NK-92 (cell line): Measurements from ENCODE around the gene CTBP2.

Experiments used
- DNase-seq: peaks from one replicate; lab custom pipeline; 2025; ENCODE audit not compliant: unreplicated experiment; lab: John Stamatoyannopoulos, UW

Gene CTBP2

DNA sequence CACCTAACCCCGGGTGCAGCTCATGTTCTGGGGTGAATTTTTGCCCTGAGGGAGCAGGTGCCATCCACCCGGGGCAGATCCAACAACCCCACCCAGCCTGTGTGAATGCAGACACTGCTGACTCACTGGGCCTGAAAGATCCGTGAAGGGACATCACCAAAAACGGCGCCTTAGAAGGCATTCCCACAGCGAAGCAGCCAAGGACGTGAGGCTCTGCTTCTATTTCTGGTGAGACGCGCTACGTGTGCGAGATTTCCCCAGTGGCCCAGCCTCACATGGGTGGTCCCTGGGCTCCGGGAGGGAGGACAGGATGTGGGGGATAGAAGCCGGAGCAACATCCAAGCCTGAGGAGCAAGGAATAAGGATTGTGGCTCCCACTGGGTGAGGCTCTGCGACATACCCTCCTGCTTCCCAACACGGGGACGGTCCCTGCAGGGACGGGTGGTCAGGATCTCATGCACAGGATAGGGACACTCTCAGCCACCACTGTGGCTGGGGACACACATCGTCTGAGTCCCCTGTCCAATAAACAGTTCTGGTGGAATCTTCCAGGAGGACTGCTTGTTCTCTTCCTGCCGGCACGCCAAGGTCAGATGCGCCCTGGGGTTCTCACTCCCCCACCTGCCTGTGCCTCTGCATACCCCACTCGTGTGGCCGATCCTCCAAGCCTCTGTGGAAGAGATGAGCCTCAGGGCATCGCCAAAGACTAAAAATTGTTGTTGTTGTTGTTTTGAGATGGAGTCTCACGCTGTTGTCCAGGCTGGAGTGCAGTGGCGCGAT is 148.2 kb downstream of the CTBP2 start:
- DNase-seq = no peak

DNA sequence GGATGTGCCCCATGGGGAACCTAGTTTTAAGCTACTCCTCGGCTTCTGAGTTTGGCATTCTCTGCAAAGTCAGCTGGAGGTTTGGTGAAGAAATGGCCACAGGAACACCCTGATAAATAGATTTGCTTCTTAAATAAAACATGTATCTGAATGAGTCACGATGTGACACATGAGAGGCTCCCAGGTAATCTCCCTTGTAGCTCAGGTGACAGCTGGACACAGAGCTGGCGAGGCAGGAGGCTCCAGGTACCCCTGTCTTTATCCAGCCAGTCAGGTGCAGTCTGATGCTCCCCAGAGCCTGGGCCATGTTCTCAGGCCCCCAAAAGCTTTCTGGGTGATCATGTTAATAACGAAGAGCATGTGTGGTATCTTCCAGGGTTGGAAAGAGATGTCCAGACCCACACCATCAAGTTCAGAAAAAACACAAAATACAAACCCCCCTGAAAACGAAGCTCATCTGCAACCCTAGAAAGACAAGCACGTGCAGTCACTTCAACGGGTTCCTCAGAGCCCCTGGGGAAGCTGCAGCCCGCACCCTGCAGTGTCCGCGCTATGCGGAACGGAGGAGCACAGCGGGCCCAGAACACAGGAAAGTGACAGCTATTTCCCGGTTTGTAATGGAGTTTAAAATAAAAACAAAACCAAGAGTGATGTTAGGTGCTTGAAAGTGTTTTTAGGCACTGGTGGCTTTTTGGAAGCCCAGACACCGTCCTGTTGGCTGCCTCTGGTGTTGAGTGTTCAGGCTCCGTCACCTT is 149.0 kb downstream of the CTBP2 start:
- DNase-seq = no peak

DNA sequence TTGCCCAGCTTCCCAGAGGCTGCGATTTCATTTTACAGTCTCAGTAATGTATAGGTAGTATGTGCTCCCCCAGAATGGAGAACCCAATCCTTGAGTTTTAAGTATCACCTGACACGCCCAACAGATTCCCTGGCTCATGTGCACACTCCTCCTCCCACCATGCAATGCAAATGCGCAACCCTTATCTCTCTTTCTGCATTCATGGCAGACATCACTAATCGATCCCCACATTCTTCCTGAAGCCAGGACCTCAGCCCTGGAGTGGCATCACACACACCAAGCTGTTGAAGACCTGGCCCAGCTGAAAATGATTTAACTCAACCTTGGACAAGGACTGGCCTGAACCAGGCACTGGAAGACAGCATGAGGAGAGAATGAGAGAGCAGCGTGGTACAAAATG is 150.0 kb downstream of the CTBP2 start:
- DNase-seq = no peak

DNA sequence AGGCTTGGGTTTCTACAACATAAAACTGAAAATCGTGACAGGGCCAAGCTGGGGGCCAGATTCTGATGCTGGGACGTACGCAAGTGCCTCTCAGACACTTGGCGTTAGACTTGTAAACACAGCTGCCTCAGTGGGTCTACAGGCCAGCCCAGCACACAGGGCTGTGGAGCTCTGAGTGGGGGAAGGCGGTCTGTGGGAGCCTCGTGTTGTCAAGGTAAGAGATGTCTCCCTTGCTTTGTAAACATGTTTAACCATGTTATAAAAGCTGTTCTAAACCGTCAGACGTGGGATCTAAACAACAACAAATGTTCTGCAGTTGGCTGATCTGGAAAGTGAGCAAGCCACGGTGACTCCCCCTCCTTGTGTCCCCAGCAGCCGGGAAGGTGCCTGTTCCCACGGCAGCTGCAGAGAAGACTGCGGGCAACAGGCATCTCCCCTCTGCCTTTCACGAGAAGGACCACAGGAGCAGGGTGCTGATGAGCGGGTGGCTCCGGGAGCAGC is 150.7 kb downstream of the CTBP2 start:
- no peak for DNase-seq

DNA sequence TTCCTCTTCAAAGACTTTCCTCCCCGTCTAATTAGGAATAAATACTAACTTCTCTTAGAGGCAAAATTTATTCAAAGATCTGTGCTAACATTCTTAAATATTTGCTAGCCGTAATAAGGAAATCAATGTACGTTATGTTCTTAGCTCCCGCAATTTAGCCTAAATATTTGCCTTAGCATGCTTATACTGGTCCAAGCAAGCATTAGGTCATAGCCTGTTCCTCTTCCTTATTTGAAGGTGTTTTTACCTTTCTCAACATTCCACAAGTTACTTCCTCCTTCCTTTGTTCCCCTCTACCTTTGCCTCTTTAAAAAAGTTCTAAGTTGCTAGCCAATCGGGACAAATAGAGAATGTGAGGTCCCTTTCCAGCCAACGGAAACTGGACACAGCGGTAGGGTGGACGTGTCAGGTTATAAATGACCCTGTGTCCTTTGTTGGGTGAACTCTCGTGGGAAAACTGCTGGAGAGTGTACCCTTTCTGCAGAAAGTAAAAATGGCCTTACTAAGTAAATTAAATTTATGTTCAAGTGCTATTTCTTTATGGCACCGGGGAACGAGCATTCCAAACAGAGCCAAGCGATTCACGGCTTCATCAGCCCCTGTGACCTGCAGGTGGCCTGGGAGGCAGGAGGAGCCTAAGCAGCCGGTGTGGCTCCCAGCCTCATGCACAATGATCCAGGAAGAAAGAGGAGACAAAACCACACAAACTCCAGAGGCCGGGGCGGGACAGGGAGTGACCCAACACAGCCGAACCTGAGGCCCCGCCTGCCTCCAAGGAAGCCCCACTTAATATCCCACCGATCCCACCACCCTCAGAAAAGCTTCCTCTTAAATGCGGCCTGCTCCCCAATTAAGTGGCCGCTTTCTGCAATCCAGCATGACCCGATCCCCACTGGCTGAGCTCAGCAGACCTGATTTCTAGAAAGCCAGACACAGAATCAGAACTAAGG is 151.4 kb downstream of the CTBP2 start:
- no peak for DNase-seq

DNA sequence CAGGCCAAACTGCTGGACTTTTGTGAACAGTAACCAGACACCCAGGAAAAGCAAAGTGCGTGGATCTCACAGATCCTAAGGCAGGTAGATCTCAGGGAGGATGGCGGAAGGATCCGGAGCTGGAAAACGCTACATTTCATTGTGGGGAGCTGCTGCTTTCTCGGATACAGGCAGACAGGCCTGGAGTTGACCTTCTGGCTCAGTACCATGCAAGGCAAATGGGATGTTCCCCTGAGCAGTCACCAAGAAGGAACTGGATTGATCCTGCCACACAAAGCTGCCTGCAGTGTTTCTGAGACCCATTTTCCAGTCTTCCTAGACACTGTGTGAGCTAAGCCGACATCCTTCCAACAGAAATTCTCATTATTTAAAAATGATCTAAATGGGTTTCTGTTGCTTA is 152.9 kb downstream of the CTBP2 start:
- no peak for DNase-seq

DNA sequence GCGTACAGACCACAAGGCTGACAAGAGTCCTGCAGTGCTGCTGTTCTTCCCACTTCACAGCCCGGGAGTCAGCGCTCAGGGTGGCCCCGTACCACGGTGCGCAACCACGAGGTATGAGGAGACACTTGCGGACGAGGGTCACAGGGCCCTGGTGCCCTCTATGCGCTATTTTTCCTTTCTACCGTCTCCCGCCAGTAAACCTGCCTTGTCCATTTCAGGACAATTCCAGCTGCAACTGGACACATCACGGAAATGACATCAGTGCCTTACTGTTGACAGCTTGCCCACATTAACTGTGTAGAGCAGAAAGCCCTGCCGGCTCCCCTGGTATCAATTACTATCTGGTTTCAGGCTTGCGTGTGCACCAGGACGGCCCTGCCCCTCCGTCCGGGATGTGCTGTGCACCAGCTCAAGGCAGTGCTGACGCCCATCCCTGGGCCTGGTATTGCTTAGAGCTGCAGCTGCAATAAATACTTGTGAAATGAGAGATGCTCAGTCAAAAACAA is 153.4 kb downstream of the CTBP2 start:
- no peak for DNase-seq

DNA sequence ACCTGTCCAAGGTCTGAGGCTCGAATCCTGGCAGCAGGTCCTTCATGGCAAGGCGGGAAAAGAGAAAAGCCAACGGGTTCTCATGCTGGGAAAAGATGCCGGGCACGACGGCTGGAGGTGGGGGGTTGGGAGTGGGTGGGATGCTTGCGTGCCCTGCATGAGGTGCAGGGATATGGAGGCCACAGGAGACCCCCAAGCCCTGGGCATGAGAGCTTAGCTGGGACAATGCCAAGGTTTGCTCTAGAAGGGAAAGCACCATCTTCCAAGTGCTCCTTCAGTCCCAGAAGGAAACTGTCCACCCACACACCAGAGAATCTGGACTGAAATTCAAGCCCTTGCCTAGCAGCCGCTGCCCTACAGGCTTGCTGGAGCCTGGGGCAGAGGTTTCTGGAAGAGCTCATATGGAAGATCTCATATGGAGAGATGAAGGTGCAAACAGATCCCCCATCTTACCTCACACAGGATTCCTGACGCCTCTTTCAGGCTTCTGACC is 154.1 kb downstream of the CTBP2 start:
- DNase-seq = no peak

DNA sequence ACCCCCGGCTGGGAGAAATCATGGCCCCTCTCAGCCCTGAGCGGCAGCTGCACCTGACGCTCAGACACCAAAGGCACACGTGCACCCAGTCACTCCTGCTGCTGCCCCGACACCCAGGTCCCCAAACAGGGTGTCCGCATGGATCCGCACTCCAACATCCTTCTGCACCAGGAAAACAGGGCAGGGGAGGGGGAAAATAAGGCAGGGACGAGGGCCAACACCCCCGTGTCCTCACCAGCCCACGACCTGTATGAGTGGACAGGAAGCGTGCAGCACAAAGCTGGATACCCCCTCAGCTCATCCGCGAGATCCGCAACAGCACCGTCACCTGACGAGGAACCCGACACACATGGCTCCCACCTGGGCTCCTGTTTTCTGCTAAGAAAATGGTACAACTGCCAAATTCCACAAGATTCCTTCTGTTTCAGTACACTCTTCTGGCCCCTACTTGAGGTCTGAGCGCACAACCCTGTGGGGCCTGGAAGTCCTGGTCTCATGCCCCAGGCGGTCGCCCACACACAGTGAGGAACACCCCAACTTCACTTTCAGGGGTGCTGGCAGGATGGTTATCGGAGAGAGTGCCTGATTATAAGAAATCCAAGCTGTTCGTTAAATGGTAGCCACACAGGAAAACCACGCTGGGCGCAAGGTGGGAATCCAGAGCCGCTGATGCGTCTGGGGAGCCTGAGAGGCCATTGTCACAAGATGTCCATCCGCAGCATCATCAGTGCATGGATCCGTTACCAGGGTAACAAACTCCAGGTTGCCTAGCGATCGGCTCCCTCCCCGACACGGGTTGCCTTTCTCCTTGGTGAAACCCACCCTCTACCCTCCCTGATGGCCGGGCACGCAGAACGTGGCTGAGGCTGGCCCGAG is 154.8 kb downstream of the CTBP2 start:
- DNase-seq = no peak

DNA sequence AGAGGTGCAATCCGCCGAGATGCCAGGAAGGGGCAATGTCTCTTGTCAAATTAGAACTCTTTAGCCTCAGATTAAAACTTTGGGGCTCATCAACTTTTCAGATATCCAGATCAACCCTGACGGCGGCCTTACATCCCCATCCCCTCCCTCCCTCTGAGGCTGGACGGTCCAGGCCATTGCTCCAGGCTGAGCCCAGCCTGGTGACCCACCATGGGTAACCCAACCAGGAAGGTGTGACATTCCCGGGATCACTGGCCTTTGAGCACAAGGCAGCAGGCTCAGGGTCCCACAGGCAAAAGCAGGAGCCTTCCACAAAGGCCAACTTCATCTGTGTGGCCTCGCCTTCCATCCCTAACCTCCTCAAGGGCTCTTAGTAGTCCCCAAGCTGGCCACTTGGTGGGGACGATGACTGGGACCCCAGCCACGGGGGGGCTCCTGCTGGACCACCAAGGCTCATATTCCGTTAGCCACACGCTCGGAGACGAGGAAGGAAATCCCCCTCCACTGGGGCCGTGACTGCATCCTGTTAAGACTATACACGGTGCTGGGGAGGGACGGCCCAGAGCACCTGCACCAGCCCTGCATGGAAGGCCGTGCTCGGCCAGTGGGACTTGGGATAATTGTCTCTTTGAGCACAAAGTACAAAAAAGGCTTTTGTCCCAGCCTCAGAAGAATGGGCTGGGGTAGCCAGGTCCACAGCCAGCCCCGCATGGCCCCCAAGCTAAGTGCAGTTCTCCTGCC is 155.6 kb downstream of the CTBP2 start:
- no peak for DNase-seq

DNA sequence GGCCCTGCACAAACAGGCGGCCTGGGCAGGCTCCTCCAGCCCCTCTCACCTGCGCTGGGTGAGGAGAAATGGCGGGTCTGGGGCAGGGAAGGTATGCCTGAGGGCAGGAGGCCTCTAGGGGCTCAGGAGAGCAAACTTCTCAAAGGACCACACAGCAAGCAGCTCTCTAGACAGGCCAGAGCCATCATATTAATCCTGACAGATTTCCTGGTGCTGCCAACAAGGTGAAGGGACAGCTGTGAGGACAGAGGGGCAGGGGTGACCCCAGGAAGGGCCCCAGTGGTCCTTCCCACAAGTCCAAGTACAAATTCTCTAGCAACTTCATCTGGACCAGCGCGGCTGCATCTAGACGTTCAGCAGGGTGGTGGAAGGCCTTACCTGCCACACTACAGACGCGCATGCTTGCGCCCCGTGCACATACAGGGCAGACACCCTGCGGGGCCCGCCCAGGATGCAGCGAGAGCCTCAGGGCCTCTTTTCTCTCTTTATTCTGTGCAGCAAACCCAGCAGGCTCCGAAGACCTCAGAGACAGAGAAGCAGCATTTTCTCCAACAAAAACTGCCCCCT is 156.4 kb downstream of the CTBP2 start:
- no peak for DNase-seq

DNA sequence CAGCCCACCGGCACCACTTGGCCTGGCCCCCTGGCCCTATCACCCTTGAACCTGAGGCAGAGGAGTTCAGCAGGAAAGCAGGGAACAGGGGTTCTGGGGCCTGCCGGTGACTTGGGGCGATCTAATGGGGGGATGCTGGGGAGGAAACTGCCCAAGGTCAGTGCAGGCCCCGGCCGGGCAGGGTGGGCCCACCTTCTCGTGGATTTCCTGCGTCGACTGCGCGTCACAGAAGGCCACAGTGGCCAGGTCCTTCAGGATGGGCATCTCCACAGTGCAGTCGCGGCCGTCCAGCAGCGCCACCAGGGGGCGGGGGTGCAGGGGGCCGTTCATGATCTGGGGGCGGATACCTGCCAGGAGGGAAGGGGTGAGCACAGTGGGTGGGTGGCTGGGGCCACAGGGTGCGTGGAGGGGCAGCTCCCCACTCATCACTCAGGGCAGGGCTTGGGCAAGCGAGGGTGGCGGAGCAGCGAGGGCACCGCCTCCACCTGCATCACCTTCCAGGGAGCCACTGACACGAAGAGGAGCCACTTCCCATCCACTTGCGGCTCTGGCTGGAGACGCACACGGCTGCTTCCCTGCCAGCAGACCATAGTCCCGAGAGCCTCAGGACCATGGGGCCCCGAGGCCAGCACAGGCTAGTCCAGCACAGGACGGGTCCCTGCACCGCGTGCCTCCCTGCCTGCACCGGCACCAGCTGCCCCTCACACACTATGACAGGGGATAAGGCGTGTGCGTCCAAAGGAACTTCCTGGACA is 157.0 kb downstream of the CTBP2 start:
- no peak for DNase-seq

DNA sequence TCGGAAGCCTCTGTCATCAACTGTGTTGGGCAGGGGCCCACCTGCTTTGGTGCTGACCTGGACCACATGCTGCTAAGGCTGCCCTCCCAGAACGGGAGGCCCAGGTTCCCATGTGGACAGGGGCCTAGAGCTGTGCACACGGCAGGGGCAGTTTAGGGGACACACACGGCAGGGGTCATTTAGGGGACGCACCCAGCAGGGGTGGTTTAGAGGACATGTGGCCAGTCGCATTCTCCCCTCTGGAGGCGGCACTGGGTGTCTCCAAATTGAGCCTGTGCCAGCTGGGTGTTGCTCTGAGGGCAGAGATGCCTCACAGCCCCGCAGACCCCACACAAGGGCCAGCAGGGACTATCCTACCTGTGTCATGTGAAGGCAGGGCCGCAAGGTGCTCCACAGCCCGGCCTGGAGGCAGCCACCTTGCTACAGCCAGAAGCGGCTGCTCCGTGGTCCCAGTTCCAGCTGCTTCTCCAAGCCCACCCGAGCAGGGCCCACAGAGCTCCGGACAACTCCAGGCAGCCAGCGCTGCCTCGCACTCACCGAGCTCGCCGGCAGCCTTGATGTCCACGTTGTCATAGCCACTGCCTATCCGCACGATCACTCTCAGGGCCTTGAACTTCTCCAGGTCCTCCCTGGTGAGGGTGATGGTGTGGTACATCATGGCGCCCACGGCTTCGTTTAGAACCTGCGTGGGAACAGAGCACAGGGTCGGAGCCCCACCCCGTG is 157.8 kb downstream of the CTBP2 start:
- DNase-seq = no peak

DNA sequence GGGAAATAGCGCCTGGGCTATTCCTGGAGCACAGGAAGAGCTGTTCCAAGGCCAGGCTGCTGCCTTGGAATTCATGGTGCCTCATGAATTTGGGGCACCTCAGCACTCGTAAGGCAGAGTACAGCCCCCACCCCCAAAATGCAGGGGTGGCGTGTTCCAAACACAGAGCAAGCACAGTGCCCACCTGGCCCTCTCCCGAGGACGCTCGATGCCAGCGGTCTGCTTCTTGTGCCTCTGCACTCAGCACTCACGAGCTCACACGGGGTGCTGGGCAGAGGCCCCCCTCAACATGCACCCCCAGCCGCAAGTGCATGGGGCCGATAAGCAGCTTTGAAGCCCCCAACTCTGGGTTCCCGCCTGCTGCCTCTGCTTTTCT is 158.3 kb downstream of the CTBP2 start:
- DNase-seq = no peak

DNA sequence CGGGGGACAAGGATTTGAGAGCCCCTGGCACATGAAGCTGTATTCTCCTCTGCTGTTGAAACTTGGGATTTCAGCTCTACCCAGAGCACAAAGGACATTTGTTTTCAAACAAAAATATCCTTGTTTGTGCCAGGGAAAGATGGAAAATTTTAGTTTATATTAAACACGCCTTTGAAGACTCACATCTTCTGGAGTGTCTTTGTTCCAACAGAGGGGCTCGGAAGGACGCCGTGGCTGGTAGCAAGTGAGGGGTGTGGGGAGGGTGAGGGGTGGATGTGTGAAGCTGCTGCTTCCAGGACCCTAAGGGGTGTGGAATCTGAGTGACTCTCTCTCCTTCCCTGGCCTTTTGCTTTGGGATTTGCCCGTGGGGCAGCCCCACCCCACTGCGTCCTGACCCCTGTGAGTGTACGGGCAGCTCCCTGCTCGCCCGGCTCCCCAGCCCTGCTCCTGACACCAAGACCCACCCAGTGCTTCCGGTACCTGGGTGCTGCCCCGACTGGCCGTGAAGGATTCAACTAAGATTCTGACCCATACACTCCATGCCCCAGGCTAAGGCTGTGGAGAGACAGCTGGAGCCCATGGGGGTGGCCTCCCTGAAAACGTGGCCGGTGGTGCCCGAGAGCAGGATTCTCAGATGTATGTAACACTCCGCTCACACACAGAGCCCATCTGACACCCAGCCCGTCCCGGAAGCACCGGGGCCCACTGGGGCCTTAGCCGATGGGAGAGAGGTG is 158.9 kb downstream of the CTBP2 start:
- DNase-seq = no peak

DNA sequence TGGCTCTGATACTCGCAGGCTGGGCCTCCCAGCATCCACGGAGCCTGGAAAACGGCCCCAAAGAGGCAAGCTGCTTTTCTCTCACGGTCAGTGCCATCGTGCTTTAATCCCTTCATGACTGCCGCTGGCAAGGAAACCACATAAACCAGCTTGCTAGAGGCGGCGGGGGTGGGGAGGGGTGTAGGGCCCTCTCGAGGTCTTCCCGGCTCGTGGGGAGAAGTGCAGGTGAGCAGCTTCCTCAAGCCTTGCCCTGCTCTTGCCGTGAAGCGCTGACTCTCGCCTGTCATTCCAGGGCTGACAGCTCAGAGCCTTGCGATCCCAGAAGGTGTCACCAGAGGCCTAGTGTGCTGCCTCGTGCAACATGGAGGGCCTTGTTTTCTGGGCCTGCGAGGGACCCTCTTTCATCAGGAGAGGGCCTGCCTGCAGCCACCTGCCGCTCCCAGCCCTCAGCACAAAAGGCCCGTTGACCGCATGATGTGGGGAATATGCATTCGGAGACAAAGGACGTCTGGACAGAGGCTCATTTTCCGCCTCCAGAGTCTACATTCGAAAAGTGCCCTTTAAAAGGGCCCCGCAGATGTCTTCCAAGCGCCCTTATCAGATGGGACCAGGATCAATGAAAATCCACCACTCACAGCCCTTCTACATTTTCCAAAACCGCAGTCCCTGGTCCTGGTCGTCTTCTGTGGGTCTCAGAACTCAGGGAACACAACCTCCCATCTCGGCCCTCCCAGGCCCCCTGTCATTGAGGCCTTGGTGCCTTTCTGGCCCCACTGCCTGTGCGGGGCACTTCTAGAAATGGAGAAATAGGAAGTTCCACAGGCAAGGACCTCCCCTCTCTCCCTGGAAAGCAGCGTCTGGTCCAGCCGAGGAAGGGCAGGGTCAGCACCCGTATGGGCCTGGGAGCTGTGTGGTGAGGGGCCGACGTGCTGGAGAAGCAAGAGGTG is 159.7 kb downstream of the CTBP2 start:
- DNase-seq = no peak
